Measurements from ENCODE around the gene ZNF780B.

- TF ChIP-seq POLR2A (IDR thresholded peaks at IDR 0.05) (no peak), EP300 (IDR thresholded peaks at IDR 0.05) (no peak)
- TF ChIP-seq, protein P1, sequence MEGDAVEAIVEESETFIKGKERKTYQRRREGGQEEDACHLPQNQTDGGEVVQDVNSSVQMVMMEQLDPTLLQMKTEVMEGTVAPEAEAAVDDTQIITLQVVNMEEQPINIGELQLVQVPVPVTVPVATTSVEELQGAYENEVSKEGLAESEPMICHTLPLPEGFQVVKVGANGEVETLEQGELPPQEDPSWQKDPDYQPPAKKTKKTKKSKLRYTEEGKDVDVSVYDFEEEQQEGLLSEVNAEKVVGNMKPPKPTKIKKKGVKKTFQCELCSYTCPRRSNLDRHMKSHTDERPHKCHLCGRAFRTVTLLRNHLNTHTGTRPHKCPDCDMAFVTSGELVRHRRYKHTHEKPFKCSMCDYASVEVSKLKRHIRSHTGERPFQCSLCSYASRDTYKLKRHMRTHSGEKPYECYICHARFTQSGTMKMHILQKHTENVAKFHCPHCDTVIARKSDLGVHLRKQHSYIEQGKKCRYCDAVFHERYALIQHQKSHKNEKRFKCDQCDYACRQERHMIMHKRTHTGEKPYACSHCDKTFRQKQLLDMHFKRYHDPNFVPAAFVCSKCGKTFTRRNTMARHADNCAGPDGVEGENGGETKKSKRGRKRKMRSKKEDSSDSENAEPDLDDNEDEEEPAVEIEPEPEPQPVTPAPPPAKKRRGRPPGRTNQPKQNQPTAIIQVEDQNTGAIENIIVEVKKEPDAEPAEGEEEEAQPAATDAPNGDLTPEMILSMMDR (IDR thresholded peaks at IDR 0.05): no peak
Observed at GRCh38 chr19:40005691-40006272, 50.2 kb downstream of the ZNF780B start.
